HEK293 (cell line): ENCODE results near the gene MKI67.

Source experiments
- CTCF ChIA-PET: fragments of 350-600 bp; formaldehyde crosslinking; extraction: SDS; loops from one replicate; lab custom pipeline; 2021; ENCODE audit warnings: antibody characterized with exemption; lab: Yijun Ruan, JAX
- POLR2A ChIA-PET: fragments of 300-600 bp; formaldehyde crosslinking; extraction: SDS; loops from one replicate; lab custom pipeline; 2020; ENCODE audit warnings: antibody characterized with exemption, inconsistent platforms; lab: Yijun Ruan, JAX
- H3K27ac ChIP-seq: fragments of 200-500 bp; sonication (Bioruptor generic); 2 replicates; pipeline ENCODE4 v1.5.1; 2014; ENCODE audit warnings: low read depth, low read length, control low read depth, inconsistent platforms; ENCODE audit errors: extremely low read depth
- H3K36me3 ChIP-seq, 2 experiments: fragments of 200-500 bp in 1 of 2; sonication (Bioruptor generic) in 1 of 2; 1 replicate in 1 of 2; 2 replicates in 1 of 2; pipeline ENCODE4 v1.5.1; 2014 to 2017; ENCODE audit warnings: inconsistent platforms in 2 of 2, low read length in 2 of 2; ENCODE audit not compliant: control insufficient read depth in 2 of 2, insufficient read depth in 1 of 2
- H3K4me1 ChIP-seq: fragments of 200-500 bp; sonication (Bioruptor generic); 2 replicates; pipeline ENCODE4 v1.5.1; 2014; ENCODE audit warnings: mild to moderate bottlenecking, low read length, inconsistent platforms; ENCODE audit not compliant: control insufficient read depth, insufficient read depth
- H3K4me3 ChIP-seq: 2 replicates; pipeline ENCODE4 v1.5.1; 2011; ENCODE audit warnings: low read depth, mild to moderate bottlenecking, control low read depth, low read length, moderate library complexity
- H3K9me3 ChIP-seq: fragments of 200-500 bp; sonication (Bioruptor generic); 2 replicates; pipeline ENCODE4 v1.5.1; 2014; ENCODE audit warnings: low read depth, low read length, inconsistent platforms; ENCODE audit not compliant: control insufficient read depth, insufficient read depth
- CTCF ChIP-seq: fragments of 450-650 bp; formaldehyde crosslinking; IDR thresholded peaks from 2 replicates; pipeline ENCODE4 v1.5.1; 2016; ENCODE audit warnings: missing biosample characterization, missing genetic modification characterization
- GLIS2 ChIP-seq: fragments of 450-650 bp; formaldehyde crosslinking; IDR thresholded peaks from 2 replicates; pipeline ENCODE4 v1.5.1; 2016; ENCODE audit warnings: missing biosample characterization, missing genetic modification characterization
- PRDM6 ChIP-seq: fragments of 450-650 bp; formaldehyde crosslinking; IDR thresholded peaks from 2 replicates; pipeline ENCODE4 v1.5.1; 2017; ENCODE audit warnings: missing biosample characterization, missing genetic modification characterization
- SP2 ChIP-seq: fragments of 450-650 bp; formaldehyde crosslinking; IDR thresholded peaks from 2 replicates; pipeline ENCODE4 v1.5.1; 2016; ENCODE audit warnings: missing biosample characterization, missing genetic modification characterization
- ZIC2 ChIP-seq: fragments of 450-650 bp; formaldehyde crosslinking; IDR thresholded peaks from 2 replicates; pipeline ENCODE4 v1.5.1; 2016; ENCODE audit warnings: missing biosample characterization, missing genetic modification characterization
- ZNF157 ChIP-seq: fragments of 450-650 bp; formaldehyde crosslinking; IDR thresholded peaks from 2 replicates; pipeline ENCODE4 v1.5.1; 2016; ENCODE audit warnings: missing biosample characterization, missing genetic modification characterization
- ZNF223 ChIP-seq: fragments of 450-650 bp; formaldehyde crosslinking; IDR thresholded peaks from 2 replicates; pipeline ENCODE4 v1.5.1; 2016; ENCODE audit warnings: missing biosample characterization, missing genetic modification characterization
- ZNF335 ChIP-seq: fragments of 450-650 bp; formaldehyde crosslinking; conservative IDR thresholded peaks from 2 replicates; pipeline ENCODE4 v1.5.1; 2016; ENCODE audit warnings: missing biosample characterization, missing genetic modification characterization
- ZNF366 ChIP-seq: fragments of 450-650 bp; formaldehyde crosslinking; conservative IDR thresholded peaks from 2 replicates; pipeline ENCODE4 v1.5.1; 2016; ENCODE audit warnings: missing biosample characterization, missing genetic modification characterization
- ZNF510 ChIP-seq: fragments of 450-650 bp; formaldehyde crosslinking; IDR thresholded peaks from 2 replicates; pipeline ENCODE4 v1.5.1; 2018; ENCODE audit warnings: mild to moderate bottlenecking, missing genetic modification characterization, missing biosample characterization; ENCODE audit not compliant: insufficient replicate concordance
- ZNF555 ChIP-seq: fragments of 450-650 bp; formaldehyde crosslinking; conservative IDR thresholded peaks from 2 replicates; pipeline ENCODE4 v1.5.1; 2017; ENCODE audit warnings: missing biosample characterization, mild to moderate bottlenecking, missing genetic modification characterization, inconsistent platforms
- ZNF610 ChIP-seq: fragments of 450-650 bp; formaldehyde crosslinking; IDR thresholded peaks from 2 replicates; pipeline ENCODE4 v1.5.1; 2016; ENCODE audit warnings: missing biosample characterization, missing genetic modification characterization, borderline replicate concordance
- ZNF629 ChIP-seq: fragments of 450-650 bp; formaldehyde crosslinking; IDR thresholded peaks from 2 replicates; pipeline ENCODE4 v1.5.1; 2017; ENCODE audit warnings: missing biosample characterization, missing genetic modification characterization
- ZNF776 ChIP-seq: fragments of 450-650 bp; formaldehyde crosslinking; IDR thresholded peaks from 2 replicates; pipeline ENCODE4 v1.5.0; 2017; ENCODE audit warnings: missing biosample characterization, missing genetic modification characterization, borderline replicate concordance
- TF ChIP-seq, protein P1 (sequence below): fragments of 450-650 bp; formaldehyde crosslinking; conservative IDR thresholded peaks from 2 replicates; pipeline ENCODE4 v1.5.1; 2016; ENCODE audit warnings: low read depth, missing biosample characterization, missing genetic modification characterization

MKI67 gene

DNA sequence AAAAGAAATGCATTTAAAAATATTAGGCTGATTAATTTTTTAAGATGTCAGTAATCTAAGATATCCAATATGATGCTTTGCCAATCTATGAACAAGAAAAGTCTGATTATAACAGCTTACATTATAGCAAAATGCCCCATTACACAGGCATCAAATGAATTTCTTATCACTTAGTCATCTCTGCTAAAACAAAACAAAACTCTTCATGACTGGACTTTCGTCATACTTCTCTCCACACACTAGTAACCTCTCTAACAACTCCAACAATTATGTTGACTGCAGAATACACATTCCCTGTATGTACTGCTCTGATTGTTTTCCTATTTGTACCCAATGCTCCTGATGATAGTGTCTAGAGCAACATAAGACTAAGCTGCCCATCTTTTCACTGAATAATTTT lies 3.8 kb upstream of the MKI67 start:
- ChIA-PET POLR2A (no interaction called here), CTCF (no interaction called here)
- TF ChIP-seq ZNF629 (tag by site-specific recombination) (peak; percentile 54; the same call in 1 of the 2 replicates), ZNF555 (tag by site-specific recombination) (no peak)
- Histone ChIP-seq H3K4me1 (no peaks in the 10 kb centered on the region), H3K4me3 (no peak overlapping the region), H3K27ac (no peak overlapping the region), H3K9me3 (no peaks in the 10 kb centered on the region), H3K36me3 (peaks cover 0 to 1% of the 10 kb centered on the region in 2 experiments; a peak in 1 of 3 replicates)

- Histone ChIP-seq H3K27ac (no peak overlapping the region), H3K4me3 (no peak overlapping the region), H3K4me1 (peaks cover 9% of the 10 kb centered on the region), H3K9me3 (no peaks in the 10 kb centered on the region), H3K36me3 (peaks cover 5 to 14% of the 10 kb centered on the region in 2 experiments; a peak in 2 of 3 replicates)
- CTCF ChIA-PET: no interaction called here
- TF ChIP-seq PRDM6 (no peak), ZNF366 (tag by site-specific recombination) (peak; percentile 71; the same call in 1 of the 2 replicates)
- POLR2A ChIA-PET: no interaction called here
Observed at GRCh38 chr10:128128582-128128981, 2.4 kb upstream of the MKI67 start.

GRCh38 chr10:128125416-128125943 lies 743 bp downstream of the MKI67 start:
- CTCF ChIA-PET: interaction anchor here (0.7 to 1.7 kb wide), 2 partner anchors 8 to 25 kb away, joined by 4 to 7 read pairs; no protein-coding TSS in a partner anchor
- Histone ChIP-seq H3K4me3 (peak overlapping the region; percentile 97), H3K36me3 (peaks cover 29 to 40% of the 10 kb centered on the region in 2 experiments), H3K27ac (peak overlapping the region; percentile 89; the same call in 1 of the 2 replicates), H3K4me1 (peaks cover 11% of the 10 kb centered on the region), H3K9me3 (no peaks in the 10 kb centered on the region)
- POLR2A ChIA-PET: interaction anchor here (0.6 to 1.2 kb wide), 3 partner anchors 9 to 47 kb away, joined by 3 to 4 read pairs (median 3); no protein-coding TSS in a partner anchor
- TF ChIP-seq ZNF157 (no peak), ZNF610 (tag by site-specific recombination) (no peak), SP2 (tag by site-specific recombination) (no peak), ZNF335 (tag by site-specific recombination) (peak; percentile 55), ZNF776 (tag by site-specific recombination) (no peak), ZNF510 (no peak)
- TF ChIP-seq, protein P1, sequence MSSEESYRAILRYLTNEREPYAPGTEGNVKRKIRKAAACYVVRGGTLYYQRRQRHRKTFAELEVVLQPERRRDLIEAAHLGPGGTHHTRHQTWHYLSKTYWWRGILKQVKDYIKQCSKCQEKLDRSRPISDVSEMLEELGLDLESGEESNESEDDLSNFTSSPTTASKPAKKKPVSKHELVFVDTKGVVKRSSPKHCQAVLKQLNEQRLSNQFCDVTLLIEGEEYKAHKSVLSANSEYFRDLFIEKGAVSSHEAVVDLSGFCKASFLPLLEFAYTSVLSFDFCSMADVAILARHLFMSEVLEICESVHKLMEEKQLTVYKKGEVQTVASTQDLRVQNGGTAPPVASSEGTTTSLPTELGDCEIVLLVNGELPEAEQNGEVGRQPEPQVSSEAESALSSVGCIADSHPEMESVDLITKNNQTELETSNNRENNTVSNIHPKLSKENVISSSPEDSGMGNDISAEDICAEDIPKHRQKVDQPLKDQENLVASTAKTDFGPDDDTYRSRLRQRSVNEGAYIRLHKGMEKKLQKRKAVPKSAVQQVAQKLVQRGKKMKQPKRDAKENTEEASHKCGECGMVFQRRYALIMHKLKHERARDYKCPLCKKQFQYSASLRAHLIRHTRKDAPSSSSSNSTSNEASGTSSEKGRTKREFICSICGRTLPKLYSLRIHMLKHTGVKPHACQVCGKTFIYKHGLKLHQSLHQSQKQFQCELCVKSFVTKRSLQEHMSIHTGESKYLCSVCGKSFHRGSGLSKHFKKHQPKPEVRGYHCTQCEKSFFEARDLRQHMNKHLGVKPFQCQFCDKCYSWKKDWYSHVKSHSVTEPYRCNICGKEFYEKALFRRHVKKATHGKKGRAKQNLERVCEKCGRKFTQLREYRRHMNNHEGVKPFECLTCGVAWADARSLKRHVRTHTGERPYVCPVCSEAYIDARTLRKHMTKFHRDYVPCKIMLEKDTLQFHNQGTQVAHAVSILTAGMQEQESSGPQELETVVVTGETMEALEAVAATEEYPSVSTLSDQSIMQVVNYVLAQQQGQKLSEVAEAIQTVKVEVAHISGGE: no peak

- H3K4me1 ChIP-seq: peaks cover 11% of the 10 kb centered on the region
- POLR2A ChIA-PET: interaction anchor here (0.6 to 1.2 kb wide), 2 partner anchors 29 to 46 kb away, joined by 3 to 4 read pairs; no protein-coding TSS in a partner anchor
- H3K4me3 ChIP-seq: peak overlapping the region; percentile 97
- CTCF ChIA-PET: interaction anchor here (0.7 kb wide), 1 partner anchor 25 kb away, joined by 4 read pairs; no protein-coding TSS in a partner anchor
- H3K36me3 ChIP-seq: peaks cover 35 to 46% of the 10 kb centered on the region in 2 experiments
- H3K9me3 ChIP-seq: no peaks in the 10 kb centered on the region
- peak overlapping the region; percentile 89; the same call in 1 of the 2 replicates for H3K27ac ChIP-seq
- 0 out of 2 replicates have a peak, but pooled peaks have one; percentile 23 for TF ChIP-seq CTCF (tag by site-specific recombination)
- TF ChIP-seq ZIC2 (tag by site-specific recombination): peak; percentile 22; the same call in 1 of the 2 replicates
- no peak for TF ChIP-seq ZNF223 (tag by site-specific recombination)
- TF ChIP-seq GLIS2 (tag by site-specific recombination): peak; percentile 51; the same call in 1 of the 2 replicates
Observed at GRCh38 chr10:128124813-128125403, 1.3 kb downstream of the MKI67 start.
